GM18868 (cell line): Measurements from ENCODE around the gene TAX1BP3.
A peak's percentile ranks its signal among the peaks of the same experiment; 100 is the strongest.

Experiments
- ATAC-seq: cut with Tn5 transposase; IDR thresholded peaks from one replicate; pipeline ENCODE4 v1.9.1; 2021; ENCODE audit warnings: mild to moderate bottlenecking, moderate library complexity; ENCODE audit not compliant: unreplicated experiment

The TAX1BP3 gene

DNA sequence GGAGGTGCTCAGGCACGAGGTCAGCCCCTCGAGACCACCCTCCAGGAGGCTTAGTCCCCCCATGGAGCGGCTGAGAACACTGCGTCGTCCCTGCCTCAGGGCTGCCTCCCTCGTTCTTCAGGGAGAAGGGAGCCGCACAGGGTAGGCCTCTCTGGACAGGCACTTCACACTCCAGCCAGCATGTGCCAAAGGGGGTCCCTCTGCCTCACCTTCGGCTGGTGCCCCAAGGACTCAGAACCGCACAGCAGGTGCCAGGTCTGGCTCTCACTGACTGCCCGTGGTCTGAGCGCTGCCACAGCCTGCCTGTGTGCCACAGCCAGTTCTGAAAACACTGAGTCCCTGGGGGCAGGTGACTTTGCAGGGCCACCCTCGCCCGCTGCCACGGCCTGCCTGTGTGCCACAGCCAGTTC is 20.5 kb upstream of the TAX1BP3 start:
- no peak for ATAC-seq

DNA sequence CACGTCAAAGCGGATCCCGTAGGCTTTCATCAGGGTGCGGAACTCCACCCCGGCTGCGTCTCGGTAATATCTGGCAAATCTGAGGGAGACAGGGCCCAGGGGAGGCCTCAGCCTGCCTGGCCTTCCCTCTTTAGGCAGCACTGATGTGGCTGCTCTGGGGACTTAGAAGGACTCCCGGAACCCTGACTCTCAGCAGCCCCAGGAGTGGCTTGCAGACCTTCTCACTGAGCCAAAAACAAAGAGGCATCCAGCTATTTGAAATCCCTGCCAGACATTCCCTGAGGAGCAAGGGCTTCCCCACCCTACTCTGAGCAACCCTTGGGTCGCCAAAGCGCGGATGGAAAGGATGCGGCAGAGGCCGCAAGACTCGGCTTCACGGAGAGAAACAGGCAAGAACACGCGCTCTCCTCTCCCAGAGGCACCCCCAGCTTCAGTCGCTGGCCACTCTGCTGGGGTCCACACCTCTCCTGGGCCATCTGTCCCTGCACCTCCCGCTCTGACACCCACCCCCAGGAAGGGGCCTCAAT is 19.7 kb upstream of the TAX1BP3 start:
- no peak for ATAC-seq

DNA sequence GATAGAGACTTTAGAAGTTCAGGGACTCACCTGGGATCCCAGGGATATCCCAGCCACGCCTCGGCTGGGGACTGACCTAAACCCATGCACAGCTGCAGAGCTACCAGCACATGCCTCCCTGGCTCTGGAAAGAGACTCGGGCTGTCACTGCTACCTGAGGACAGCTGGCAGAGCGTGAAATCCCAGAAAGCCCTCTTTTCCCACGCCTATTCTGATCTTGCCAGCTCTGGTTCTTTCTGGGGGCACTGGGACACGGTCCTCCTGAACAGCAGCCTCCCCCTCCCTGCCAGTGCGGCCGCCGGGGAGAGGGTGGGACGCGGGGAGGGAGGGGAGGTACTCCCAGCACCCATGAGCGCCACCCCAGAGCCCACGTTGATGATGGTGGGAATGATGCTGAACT is 16.8 kb upstream of the TAX1BP3 start:
- ATAC-seq = no peak

DNA sequence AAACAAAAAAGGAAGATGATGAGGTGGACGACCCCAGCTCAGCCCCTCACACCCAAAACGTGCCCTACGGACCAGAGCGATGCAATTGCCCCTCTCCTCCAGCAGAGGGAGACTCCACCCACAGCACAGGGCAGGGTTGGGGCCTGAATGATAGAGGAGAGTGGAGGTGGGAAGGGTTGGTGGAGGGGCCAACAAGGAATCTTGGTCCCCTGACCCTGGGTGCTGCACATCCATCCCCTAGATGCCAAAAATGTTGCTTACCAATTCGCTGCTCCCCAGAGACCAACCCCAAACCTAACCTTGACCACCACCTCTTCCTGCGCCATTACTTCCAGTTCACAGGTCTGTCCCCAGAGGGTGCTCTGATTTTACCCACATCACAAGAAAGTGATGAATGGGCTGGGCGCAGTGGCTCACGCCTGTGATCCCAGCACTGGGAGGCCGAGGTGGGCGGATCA is 14.7 kb upstream of the TAX1BP3 start:
- ATAC-seq = no peak

DNA sequence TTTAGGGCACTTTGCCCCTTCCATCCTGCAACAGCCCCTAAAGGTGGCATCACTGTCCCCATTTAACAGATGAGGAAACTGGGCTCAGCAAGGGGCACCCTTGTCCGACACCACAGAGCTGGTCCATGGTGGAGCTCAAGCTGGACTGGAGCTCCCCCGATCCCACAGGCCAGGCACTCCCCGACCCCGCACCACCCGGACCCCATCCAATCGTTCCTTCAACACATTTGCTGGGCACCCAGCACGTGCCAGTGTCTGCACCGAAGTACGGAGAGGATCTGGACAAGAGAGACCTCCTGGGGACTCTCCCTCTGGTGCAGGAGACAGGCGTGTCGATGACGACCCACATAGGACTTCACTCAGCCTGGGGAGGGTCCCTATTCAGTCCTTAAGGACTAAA is 13.7 kb upstream of the TAX1BP3 start:
- no peak for ATAC-seq

DNA sequence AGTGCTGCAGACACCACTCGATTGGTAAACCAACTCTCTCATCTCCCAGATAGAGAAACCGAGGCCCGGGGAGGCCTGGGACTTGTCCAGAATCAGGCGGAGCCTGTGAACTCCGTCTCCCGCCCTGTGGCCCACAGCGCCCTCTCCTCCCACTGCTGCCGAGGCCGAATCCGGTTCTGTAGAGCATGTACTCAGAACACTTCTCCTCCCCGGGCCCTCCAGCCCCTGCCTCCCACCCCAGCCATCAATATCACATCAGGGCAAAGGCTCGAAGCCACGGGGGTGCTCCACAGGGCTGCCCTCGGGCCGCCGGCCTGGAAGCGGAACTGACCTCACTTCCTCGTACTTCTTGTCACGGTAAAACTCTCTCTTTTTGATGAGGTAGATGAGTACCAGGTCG is 13.2 kb upstream of the TAX1BP3 start:
- ATAC-seq = no peak

DNA sequence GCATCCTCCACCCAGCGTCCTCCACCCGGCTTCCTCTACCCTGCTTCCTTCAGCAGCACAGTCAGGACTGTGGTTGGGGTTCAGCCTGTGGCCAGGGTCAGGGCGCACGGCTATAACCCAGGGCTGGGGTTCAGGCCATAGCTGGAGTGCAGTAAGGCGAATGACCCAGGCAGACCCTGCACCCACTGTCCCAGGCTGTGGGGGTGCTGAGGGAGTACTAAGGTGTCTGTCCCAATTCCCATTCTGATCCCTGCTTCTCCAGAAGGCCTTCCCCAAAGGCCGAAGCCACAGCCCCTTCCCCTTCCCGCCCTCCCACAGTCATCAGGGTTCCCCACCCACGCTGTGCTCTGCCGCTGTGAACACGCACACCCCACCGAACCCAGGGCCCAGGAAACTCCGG is 12.7 kb upstream of the TAX1BP3 start:
- ATAC-seq = no peak

DNA sequence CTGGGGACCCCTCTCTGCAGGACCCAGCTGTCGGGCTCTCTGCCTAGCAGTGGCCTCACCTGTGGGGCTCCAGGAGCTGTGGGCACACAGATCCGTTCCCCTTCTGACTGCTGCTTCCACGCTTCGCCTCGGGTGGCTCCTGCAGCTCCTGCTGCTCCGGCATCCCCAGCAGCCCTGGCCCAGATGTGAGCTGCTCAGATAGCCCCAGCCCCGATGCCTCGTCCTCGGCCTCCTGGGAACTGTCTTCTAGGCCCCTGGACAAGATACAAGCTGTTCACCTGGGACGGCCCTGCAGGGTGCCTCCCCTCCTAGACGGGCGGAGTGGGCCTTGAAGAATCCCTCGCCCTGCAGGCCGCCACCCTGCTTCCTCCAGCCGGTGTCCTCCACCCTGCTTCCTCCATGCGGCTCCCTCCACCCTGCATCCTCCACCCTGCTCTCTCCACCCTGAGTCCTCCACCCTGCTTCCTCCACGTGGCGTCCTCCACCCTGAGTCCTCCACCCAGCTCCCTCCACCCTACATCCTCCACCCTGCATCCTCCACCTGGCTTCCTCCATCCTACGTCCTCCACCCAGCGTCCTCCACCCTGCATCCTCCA is 11.3 kb upstream of the TAX1BP3 start:
- no peak for ATAC-seq

DNA sequence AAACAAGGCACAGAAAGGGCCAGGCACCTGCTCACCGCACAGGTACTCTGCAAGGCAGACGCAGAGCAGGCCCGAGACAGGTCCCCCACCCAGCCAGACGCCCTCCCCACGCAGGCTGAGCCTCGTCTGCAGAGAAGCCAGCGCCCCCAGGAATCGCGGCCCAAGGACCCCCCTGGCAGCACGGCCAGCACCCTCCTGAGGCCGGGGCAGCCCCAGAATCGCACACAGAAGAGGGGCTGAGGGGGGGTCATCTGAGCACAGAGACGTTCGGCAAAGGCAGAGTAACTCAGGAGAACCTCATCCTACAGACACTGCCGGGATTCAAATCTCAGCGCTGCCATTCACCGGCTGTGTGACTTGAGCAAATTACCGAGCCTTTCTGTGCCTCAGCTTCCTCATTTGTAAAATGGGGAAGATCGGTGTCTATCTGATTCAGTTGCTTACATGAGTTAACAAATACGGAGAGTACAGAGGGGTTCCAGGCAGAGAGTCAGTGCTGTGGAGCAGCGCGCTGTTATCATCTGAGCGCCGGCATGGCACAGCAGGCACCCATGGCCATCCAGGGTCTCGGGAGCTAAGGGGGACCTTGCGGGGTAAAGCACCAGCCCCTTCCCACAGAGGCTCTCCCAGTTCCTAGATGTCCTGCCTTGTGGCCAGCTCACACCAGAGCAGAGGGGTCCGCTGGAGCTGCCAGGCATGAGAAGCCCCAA is 10.6 kb upstream of the TAX1BP3 start:
- no peak for ATAC-seq

DNA sequence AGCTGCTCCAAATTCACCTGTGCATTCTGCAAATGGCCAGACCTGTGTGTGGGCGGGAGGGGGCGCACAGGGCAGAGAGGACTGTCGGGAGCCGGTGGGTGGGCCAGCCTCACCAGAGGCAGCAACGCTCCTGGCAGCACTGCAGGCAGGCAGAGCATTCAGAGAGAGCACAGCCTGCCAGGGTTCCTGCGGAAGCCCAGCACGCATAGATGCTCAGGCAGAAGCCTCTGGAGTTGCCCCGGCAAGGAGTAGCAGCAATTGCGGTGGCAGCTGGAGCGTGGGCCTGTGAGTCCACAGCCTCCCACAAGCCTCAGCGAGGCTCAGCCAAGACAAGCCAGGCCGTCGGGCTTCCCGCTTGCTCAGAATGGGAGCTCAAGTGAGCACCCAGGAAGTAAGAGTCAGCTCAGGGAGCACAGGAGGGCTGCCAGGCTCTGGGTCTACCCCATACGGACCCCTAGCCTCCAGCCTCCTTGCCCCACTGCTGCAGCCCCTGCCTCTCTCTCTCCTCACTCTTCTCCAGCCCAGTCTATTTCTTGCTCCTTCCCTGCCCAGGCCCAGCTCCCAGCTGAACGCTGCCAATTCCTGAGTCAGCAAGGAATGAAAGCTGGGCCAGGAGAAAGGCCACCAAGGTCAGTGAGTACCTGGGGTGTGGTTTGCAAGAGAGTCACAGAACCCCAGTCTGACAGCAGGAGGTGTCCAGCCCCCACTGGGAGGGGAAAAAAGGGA is 9.9 kb upstream of the TAX1BP3 start:
- ATAC-seq = no peak

DNA sequence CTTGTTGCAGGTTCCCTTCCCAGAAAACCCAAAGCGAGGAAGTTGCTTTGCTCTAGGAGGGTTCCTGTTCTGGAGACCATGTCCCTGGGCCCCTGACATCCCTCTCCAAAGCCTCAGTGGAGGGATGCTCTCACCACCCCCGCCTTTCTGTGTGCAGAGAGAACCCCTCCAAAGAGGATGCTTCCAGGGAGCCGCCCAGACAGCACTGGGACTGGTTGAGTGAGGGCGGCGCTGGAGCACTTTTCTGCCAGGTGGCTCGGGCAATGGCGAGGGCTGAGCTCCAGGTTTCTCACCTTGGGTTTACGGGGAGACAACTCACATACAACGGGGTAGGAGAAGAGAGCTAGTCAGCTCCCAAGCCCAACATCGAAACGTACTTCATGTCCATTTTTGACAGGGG is 7.5 kb upstream of the TAX1BP3 start:
- no peak for ATAC-seq

DNA sequence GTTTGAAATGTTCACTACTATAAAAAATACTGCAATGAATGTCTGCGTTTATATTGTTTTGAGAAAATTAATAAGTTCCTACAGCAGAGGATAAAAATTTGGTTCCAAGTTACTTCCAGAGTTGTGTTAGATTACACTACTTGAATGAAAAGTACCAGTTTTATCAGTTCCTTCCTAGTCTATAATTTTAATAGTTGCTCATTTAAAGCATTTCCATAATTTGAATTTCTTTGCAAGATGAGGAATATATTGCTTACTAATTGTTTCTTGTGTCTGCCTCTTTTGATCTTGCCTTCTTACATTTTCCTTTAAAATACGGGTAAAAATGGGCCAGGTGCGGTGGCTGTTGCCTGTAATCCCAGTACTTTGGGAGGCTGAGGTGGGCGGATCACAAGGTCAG is 4.2 kb upstream of the TAX1BP3 start:
- ATAC-seq = no peak

DNA sequence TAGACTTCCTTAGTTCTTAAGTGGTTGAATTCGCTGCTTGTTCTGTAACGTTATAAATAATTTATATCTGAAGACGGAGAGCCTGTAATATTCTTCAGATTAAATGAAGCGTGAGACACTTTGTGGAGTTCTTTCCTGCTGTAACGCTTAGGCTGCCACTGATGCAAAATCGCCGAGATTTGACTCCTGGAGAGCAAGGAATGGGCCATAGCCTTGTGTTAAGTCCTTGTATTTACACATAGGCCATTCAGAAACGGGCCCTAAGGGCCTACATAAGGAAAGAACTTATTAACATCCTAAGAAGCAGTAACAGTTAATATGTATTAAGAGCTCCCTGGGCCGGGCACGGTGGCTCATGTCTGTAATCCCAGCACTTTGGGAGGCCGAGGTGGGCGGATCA is 1.2 kb upstream of the TAX1BP3 start:
- no peak for ATAC-seq

DNA sequence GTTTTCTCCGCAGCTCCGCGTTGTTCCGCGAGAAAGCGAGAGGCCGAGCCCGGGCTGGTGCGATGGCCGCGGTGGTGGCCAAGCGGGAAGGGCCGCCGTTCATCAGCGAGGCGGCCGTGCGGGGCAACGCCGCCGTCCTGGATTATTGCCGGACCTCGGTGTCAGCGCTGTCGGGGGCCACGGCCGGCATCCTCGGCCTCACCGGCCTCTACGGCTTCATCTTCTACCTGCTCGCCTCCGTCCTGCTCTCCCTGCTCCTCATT is 638 bp upstream of the TAX1BP3 start:
- ATAC-seq = peak; percentile 5

DNA sequence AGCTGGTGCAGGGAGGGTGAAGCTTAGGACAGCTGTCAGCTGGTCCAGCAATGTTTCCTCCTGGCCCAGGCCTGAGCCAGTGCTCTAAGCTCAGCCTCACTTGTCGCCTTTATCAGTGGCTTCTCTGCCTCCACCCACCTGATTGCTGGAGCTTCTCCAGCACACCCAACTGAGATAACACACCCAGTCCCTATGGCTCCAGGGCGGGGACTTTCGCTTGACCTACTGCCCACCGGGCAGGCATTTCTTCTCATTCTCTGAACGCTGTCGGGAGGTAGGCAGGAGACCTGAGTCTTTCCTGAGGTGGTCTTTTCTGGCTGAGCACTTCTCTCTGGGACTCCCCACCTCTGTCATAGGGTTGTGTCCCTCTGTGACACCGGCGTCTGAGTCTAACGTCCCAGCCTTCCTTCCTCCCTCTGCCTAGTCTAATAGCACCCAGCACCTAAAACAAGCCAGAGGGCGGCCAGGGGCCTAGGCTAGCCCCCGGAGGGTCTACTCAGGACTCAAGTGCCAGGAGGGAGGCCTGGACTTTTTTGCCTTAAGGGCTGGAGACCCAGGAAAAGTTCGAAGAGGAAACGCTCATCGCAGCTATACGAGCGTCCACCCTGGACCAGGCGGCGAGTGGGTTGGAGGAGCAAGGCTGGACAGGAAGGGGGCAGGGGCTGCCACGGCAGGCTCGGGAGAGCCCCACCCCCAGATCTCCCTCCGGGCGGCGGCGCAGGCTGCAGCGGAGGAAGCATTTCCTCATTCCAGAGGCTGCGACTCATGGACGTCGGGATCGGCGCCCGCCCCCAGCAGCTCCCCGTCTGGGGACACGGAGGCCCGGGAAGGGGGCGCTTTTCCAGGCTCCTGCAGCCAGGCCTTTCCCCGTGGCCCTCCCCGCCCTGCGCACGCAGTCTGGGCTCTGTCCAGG is 756 bp downstream of the TAX1BP3 start:
- no peak for ATAC-seq

DNA sequence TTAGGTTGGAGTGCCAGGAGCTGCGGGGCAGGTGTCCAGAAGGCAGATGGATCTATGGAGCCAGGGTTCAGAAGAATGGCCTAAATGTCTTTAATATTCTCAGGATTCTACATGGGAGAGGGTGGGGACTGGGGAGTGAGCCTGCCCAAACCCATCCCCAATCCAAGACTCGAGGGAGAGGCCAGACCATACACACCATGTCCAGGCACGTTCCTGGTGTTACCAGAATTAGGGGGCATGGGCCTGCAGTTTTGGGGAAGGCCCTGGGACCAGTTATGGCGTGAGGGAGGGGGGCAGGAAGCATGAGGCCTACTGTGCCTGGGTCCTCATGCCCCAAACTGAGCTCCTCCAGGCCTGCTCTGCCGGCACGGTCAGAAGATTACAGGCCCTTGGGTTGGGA is 1.9 kb downstream of the TAX1BP3 start:
- no peak for ATAC-seq

DNA sequence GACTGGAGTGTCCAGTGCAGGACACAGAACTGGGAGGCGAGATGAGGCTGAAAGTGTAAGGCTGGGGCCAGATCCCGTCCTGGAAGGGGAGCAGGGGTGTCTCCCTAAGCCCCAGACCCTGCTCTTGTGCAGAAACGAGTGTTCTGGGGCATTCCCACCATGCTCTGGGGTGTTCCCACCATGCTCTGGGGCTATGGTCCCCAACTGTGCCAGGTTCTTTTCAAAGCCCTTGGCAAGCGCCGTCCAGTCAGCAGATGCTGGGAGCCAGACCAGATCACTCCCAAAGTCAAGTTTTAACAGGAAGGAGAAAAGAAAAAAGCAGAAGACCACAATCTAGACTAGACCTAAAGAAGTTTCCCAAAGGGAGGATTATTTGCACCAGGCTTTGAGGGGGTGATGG is 2.5 kb downstream of the TAX1BP3 start:
- no peak for ATAC-seq

DNA sequence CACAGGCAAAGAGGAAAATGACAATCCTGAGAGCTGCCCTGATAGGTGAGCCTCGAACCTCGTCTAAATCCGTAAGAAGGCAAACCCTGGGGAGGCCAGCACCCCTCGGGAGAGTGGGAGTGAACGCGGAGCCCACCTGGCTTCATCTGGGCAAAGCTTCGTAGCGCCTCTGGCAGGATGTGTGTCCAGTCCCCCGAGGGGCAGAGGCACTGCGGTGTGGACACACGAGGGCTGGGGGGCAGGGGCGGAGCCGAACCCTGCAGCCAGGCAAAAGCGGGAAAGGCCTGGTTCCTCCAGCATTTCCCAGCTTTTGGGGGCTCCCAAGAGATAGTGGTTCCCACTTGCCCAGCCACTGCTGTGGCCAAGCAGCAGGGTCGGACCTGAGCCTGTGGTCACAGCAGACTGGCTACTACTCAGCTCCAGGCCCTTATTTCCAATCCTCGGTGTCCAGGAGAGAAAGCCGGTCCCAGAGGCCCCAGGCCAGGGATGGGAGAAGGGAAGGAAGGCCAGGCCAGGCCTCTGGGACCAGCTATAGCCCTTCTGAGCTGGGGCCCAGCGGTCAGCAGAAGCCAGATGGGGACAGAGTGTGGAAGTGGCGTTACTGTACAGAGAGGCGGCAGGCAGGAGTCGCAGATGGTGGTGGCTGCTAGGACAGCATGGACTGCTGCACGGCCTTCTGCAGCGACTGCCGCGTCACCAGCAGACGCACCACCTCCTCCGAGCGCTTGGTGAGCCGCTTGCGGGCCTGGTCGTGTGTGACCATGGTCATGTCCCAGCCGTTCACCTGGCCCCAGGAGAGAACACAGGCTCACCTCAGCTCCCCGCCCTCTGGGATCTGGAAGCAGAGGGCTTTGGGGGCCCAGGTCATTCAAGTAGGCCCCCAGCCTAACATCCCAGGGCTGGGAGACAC is 5.0 kb downstream of the TAX1BP3 start:
- no peak for ATAC-seq

DNA sequence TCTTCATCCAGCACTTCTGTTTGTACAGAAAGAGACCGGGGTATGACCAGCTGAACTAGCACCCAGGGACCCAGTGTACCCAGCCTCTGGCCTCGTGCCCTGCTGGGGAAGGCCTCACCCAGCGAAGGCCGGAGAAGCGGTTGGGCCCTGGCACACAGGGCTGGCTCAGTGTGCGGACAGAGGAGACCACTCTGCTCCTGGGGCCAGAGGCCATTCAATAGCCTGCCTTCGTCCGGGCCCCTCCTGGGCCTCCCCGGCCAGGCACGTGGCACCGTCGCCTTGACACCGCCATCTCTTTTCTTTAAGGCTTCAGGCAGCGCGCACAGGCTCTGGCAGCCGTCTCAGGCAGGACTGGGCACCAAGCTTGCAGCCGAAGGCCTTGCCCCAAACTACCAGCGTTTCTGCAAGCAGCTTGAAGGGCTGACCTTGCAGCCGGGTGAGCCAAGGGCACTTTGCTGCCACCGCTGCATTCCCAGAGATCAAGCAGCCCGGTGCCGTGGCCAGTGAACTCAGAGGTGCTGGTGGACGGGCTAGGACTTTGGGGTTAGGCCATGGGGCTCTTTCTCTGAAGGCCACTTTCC is 8.0 kb downstream of the TAX1BP3 start:
- no peak for ATAC-seq
